GM10847 (cell line): Measurements from ENCODE around the gene WDR18.
A peak's percentile ranks its signal among the peaks of the same experiment; 100 is the strongest.

Experiments used
- POLR2A ChIP-seq: IDR thresholded peaks from 2 replicates; pipeline ENCODE4 v1.6.1; 2011; ENCODE audit not compliant: insufficient read length; ENCODE audit errors: extremely low read depth

WDR18 gene, protein sequence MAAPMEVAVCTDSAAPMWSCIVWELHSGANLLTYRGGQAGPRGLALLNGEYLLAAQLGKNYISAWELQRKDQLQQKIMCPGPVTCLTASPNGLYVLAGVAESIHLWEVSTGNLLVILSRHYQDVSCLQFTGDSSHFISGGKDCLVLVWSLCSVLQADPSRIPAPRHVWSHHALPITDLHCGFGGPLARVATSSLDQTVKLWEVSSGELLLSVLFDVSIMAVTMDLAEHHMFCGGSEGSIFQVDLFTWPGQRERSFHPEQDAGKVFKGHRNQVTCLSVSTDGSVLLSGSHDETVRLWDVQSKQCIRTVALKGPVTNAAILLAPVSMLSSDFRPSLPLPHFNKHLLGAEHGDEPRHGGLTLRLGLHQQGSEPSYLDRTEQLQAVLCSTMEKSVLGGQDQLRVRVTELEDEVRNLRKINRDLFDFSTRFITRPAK

DNA sequence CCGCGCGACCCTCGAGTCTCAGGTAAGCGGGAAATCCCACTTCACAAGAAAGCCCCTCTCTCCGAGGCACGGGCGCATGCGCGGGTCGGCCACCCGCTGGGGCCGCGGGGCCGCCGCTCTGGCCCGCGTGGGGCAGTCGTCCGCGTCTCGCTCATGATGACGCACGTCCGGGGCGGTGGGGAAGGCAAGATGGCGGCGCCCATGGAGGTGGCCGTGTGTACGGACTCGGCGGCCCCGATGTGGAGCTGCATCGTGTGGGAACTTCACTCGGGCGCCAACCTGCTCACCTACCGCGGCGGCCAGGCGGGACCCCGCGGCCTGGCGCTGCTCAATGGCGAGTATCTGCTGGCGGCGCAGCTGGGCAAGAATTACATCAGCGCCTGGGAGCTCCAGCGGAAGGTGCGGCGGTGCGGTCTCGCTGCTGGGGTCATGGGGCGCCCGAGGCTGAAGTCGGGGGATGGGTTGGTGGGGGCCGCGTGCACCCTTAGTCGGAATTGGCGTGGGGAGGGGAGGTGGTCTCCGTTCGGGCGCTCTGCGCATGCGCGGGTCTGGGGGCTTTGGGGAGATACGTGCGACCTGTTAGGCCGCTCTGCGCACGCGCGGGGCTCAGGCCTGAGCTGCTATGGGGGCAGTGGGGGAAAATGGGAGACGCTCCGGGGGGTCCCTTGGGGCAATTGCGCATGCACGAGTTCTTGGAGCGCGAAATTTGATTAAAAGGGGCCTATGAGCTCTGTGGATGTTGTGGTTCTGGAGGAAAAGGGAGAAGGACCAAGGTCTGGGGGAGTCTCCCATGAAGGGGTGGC, at the start of gene WDR18:
WDR18 (plus strand) TSS at position 181 of the 803 bp plus-strand sequence; CDS start at position 190, 9 bp downstream.
- peak; percentile 54 for TF ChIP-seq POLR2A

DNA sequence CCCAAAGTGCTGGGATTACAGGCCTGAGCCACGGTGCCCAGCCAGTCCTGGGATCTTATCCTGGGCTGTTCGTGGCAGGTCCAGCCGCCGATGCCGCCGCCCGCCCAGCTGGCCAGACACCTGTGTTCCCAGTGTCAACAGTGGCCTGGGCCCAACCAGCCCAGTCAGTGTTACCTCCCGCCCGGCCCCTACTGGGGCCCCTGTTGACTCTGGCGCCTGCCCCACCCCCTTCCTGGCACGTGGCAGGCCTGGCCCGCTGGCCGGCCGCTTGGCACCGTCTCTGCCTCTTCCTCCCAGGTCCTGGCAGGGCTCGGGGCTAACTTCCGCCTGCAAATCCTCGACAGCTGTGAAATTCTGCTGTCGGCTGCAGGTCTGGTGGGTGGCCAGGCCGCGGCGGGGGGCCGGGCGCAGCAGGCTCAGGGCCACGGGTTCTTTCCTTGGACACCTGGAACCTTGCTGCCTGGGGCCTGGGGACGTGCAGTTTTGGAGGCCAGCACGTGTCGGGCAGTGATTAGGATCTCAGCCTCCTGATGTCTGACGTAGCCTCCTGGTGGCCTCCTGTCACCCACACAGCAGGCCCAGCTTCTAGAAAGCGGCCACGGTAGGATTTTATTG, 49.2 kb upstream of the WDR18 start:
- TF ChIP-seq POLR2A: no peak

DNA sequence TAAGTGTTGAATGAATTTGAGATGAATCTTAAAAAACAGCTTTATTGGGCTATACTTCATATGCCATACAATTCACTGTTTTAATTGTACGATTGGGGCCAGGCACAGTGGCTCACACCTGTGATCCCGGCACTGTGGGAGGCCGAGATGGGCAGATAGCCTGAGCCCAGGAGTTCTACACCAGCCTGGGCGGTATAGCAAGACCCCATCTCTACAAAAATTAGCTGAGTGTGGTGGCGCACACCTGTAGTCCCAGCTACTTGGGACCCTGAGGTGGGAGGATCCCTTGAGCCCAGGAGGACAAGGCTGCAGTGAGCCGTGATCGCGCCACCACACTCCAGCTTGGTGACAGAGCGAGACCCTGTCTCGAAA, 48.0 kb upstream of the WDR18 start:
- TF ChIP-seq POLR2A: no peak

DNA sequence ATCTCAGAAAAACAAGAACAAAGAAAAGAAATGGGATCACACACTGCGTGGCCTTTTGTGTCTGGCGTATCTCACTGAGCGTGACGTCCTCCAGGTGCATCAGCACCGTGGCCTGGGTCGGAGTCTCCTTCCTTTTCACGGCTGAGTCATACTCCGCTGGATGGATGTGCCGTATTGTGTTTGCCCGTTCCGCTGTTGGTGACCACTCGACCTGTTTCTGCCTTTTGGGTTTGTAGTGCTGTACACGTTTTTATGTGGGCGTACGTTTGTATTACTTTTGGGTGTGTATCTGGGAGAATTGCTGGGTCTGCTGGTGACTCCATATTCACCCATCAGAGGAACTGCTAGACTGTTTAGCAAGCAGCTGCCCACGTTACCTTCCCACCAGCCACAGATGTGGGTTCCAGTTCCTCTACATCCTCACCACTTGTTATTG, 46.9 kb upstream of the WDR18 start:
- TF ChIP-seq POLR2A: no peak

DNA sequence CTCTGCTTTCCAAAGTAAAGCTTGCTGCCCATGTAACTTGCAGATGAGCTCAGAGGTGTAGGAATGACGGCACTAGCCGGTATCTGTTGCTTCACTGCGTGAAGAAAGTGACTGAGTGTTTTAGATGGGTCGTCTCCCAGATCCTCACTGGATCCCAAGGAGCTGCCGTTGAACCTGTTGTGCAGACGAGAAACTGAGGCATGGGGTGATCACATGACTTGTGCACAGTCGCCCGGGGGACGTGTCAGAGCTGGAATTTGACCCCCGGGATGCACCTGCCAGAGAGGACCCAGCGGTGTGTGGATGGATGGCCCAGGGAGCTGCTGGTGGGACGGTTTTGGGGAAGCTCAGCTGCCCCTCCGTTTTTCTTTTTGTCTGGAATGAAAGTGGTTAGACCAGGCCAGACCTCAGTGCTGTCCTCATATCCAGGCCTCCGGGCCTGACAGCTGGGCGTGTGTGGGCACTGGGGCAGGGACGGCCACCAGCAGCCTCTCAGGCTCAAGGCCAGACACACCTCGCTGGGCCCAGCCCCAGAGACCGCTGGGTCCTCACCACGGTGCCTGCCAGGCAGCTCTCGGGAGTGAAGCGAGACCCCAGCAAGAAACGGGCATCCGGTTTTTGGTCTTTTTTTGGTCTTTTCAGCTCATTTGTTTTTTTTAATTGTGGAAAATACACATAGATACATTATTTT, 45.8 kb upstream of the WDR18 start:
- no peak for TF ChIP-seq POLR2A

DNA sequence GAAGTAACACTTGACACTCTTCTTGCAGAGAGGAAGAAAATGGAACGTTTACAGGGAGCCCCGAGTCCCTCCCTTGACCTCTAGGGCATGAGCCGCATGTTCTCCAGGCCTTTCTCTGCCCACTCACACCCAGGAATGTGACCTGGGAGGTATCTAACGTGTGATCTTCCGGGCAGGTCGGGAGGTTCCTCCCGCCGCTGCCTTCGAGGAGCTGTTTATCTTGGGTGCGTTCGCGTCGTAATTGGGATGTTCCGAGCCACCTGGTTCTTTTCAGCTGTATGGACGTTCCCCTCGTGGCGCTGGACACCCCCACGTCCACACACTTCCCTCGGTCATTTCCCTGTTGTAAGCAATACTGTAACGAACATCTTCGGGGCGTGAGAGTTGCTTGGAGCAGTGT, 44.7 kb upstream of the WDR18 start:
- TF ChIP-seq POLR2A: no peak

DNA sequence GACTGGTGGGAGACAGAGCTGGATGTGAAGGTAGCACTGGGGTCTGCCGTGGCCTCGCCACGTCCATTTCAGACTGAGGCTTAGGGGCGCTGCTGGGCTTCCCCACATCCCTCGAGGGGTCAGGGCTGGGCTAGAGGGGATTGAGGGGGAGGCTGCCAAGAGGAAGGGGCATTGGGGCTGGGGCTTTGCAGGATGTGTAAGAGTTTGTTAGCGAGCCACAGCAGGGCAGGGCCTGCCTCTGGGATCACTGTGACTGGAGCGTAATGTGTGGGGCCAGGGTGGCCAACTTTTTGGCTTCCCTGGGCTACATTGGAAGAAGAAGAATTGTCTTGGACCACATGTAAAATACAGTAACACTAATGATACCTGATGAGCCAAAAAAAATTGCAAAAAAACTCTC, 44.2 kb upstream of the WDR18 start:
- no peak for TF ChIP-seq POLR2A

DNA sequence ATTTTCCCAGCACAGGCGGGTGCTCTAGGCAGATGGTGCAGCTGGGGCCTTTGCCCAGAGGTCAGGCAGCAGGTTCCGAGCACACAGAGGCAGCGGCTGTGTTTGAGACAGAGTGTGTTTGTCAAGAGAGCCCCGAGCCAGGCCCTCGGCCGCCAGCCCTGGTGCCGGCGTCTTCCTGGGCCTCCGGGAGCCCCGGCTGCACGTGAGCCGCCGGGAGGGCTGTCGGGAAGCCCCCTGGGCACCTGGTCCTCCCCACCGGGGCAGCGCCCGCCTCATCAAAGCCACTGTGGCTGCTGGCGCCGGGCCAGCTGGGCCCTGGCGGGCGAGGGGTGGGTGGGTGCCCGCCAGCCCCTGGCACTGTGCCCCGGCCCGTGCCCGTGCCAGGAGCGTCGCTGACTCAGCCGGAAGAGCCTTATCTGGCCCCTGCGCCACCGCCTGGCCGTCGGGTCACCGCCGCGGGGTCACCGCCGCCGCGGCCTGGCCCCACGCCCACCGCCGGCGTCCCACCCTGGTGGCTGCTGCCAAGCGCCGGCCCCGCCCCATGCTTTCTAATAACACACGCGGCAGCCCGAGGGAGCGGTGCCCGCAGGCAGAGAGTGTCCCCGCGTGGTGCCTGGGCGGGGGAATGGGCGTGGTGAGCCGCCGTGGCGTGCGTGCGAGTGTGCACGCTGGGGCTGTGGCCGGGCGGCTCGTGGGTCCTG, 43.4 kb upstream of the WDR18 start:
- TF ChIP-seq POLR2A: no peak

DNA sequence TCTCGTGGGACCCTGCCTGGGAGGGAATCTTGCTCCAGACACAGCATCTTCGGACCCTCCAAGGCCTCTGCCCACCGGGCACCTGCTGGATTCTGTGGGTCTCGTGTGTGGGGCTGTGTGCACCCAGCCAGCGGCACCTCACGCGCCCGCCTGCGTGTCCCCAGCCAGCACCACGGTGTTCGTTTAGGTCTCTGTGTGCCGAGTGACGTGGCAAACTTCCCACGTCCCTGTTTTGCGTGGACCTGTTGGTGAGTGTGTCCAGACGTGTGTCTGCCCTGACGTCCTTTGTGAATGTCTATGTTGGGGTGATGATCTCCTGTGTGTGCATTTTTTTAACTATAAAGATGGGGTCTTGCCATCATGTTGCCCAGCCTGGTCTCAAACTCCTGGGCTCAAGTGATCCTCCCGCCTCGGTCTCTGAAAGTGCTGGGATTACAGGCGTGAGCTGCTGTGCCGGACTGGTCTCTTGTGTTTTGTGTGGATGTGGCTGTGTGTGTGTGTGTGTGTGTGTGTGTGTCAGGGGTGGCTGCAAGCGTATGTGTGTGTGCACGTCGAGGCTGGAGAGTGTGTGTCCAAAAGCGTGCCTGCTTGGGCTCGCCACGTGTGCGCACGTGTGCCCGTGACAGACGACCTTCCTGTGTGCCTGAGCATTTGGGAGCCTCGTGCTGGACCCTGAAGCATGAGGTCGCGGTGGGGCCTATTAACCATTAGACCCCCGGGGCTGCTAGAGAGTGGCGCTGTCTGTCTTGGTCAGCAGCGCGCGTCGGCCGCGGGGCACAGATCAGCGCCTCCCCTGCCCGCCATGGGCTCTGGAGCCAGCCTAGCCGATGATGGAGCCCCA, 42.6 kb upstream of the WDR18 start:
- TF ChIP-seq POLR2A: no peak

DNA sequence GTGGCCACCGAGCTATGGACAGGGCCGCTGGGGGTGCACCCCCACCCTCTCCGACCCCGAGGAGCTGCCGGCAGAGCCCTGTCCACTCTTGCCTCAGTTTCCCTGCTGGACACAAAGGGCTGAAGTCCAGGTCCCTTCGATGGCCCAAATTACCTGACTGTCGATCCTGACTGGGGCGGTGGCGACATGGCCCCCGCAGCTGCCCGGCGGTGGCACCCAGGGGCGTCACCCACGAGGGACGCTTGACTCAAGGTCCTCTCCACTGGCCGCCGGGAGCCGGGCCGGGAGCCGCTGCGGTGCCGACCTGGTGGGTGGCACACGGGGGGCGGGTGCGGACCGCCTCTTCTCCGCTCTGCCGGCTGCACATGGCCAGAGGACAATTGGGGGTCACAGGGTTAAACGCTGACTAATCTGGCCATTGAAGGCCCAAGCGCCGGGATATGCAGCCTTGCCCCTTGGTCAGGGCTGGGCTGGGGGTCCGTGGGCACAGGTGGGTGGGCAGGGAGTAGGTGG, 42.0 kb upstream of the WDR18 start:
- TF ChIP-seq POLR2A: no peak

DNA sequence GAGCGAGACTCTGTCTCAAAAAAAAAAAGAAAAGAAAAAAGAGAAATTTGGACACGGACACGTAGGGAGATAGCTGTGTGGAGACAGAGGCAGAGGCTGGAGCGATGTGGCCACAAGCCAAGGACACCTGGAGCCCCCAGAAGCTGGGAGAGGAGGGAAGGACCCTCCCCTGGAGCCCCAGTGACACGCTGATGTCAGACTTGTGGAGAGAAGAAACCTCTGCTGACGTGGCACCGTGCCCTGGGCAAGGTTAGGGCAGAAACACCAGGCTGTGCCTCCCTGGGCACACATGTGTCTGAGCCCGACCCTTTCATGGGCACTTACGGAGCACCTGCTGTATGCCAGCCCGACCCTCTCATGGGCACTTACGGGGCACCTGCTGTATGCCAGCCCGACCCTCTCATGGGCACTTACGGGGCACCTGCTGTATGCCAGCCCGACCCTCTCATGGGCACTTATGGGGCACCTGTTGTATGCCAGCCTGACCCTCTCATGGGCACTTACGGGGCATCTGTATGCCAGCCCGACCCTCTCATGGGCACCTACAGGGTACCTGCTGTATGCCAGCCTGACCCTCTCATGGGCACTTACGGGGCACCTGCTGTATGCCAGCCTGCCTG, 40.5 kb upstream of the WDR18 start:
- TF ChIP-seq POLR2A: no peak

DNA sequence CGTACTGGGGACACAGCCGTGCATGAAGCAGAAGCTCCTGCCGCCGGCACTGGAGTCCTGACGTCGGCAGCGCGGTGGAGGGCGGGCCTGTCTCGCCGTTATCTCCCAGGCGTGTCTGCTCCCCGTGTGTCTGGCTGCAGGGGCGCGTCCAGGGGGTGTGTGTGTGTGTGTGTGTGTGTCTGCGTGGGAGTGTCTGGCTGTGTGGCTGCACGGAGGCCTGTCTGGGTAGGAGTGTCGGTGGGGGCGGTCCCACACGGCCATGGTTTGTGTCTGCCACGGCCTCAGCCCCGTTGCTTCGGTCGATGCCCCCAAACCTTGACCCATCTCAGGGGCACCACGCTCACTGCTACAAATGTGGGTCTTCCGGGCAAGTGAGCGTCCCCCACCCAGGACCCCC, 40.0 kb upstream of the WDR18 start:
- no peak for TF ChIP-seq POLR2A

DNA sequence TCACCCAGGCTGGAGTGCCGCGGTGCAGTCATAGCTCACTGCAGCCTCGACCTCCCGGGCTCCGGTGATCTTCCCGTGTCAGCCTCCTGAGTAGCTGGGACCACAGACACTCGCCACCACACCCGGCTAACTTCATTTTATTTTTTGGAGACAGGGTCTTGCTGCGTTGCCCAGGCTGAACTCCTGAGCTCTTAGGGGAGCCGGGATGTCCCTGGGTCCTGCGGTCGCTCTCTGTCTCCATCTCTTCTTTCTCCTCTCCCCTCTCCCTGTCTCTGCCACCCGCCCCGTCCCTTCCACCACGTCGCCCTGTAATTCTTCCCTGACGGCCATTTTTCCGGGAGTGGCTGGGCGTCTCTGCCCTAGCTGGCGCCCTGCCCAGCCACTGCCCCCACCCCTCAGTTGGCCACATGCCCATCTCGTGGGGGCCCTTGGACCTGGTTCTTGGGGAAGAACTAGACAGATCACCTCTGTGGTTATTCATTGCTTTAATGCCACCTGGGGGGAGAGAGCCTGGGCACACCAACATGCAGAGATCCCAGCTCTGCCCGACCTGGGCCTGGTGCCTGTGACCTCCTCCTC, 39.4 kb upstream of the WDR18 start:
- TF ChIP-seq POLR2A: no peak
